Loucy (cell line): Measurements from ENCODE around the gene DLGAP1.

Experiments used
- H2AFZ ChIP-seq: fragments of 200-600 bp; sonication (generic); 2 replicates; pipeline ENCODE4 v1.6.0; 2016; ENCODE audit warnings: antibody characterized with exemption, mild to moderate bottlenecking, low read length, moderate library complexity
- H3F3A ChIP-seq: fragments of 200-600 bp; 2 replicates; pipeline ENCODE4 v1.6.0; 2016; ENCODE audit warnings: antibody characterized with exemption, low read depth, mild to moderate bottlenecking
- H3K27me3 ChIP-seq: fragments of 200-600 bp; sonication (generic); 2 replicates; pipeline ENCODE4 v1.6.1; 2014; ENCODE audit warnings: low read length, mild to moderate bottlenecking; ENCODE audit not compliant: insufficient read depth, poor library complexity, severe bottlenecking
- H3K36me3 ChIP-seq: fragments of 200-600 bp; sonication (generic); 2 replicates; pipeline ENCODE4 v1.6.1; 2016; ENCODE audit warnings: low read length; ENCODE audit not compliant: insufficient read depth
- H3K4me1 ChIP-seq: fragments of 200-600 bp; sonication (generic); 2 replicates; pipeline ENCODE4 v1.5.1; 2014; ENCODE audit warnings: low read length, mild to moderate bottlenecking; ENCODE audit not compliant: insufficient read depth, poor library complexity, severe bottlenecking
- H3K4me2 ChIP-seq: fragments of 200-600 bp; sonication (generic); 2 replicates; pipeline ENCODE4 v1.6.0; 2014; ENCODE audit warnings: antibody characterized with exemption, low read length, low read depth, mild to moderate bottlenecking; ENCODE audit not compliant: poor library complexity, severe bottlenecking
- H3K4me3 ChIP-seq: fragments of 200-600 bp; sonication (generic); 2 replicates; pipeline ENCODE4 v1.5.1; 2014; ENCODE audit warnings: low read length, mild to moderate bottlenecking, mixed read lengths; ENCODE audit not compliant: poor library complexity, severe bottlenecking
- H3K79me2 ChIP-seq: fragments of 200-600 bp; sonication (generic); 2 replicates; pipeline ENCODE4 v1.6.1; 2014; ENCODE audit warnings: low read length; ENCODE audit not compliant: insufficient read depth
- H3K9ac ChIP-seq: fragments of 200-600 bp; sonication (generic); 2 replicates; pipeline ENCODE4 v1.6.0; 2014; ENCODE audit warnings: mild to moderate bottlenecking, low read depth, low read length, moderate library complexity; ENCODE audit not compliant: poor library complexity, severe bottlenecking
- H3K9me2 ChIP-seq: fragments of 200-600 bp; sonication (generic); replicated peaks from 2 replicates; pipeline ENCODE4 v1.6.1; 2016; ENCODE audit warnings: low read depth, low read length, mixed read lengths
- H3K9me3 ChIP-seq: fragments of 200-600 bp; sonication (generic); 2 replicates; pipeline ENCODE4 v1.6.1; 2014; ENCODE audit warnings: mild to moderate bottlenecking, antibody characterized with exemption, low read length, low read depth; ENCODE audit not compliant: insufficient read depth
- H4K20me1 ChIP-seq: fragments of 200-600 bp; sonication (generic); 2 replicates; pipeline ENCODE4 v1.6.0; 2014; ENCODE audit warnings: antibody characterized with exemption, low read length, mild to moderate bottlenecking; ENCODE audit not compliant: insufficient read depth, poor library complexity, severe bottlenecking
- EZH2phosphoT487 ChIP-seq: fragments of 200-600 bp; IDR thresholded peaks from 2 replicates; pipeline ENCODE4 v1.6.1; 2018; ENCODE audit warnings: antibody characterized with exemption, mild to moderate bottlenecking, moderate library complexity, borderline replicate concordance
- TF ChIP-seq, protein P1 (sequence below): fragments of 200-600 bp; sonication (generic); conservative IDR thresholded peaks from 2 replicates; pipeline ENCODE4 v1.5.1; 2014; ENCODE audit warnings: mild to moderate bottlenecking, antibody characterized with exemption, low read length

Gene DLGAP1

DNA sequence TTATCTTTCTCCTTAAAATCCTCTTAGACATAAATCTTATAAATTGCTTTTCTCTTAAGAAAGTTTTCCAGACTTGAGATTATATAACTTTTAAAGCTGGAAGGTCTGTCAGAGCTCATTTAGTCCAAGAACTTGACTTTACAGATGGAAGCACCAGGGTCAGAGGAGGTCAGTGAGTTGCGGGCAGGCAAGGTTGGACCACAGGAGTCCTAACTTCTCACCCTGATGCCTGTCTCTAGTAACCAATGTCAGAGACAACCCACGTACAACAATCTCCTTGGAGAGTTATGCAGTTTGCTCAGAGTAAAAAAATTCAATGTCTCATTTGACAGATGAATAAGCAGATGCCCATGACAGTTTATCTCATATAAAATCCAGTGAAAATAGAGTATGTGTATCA is 203.9 kb downstream of the DLGAP1 start:
- Histone ChIP-seq H3K4me3 (no peak overlapping the region), H3K4me2 (no peak overlapping the region), H3K79me2 (no peaks in the 10 kb centered on the region), H4K20me1 (no peaks in the 10 kb centered on the region), H3K27me3 (no peaks in the 10 kb centered on the region), H3K36me3 (no peaks in the 10 kb centered on the region), H3K9me3 (no peaks in the 10 kb centered on the region; the same call in 1 of the 2 replicates), H2AFZ (no peak overlapping the region), H3K9me2 (no peaks in the 10 kb centered on the region), H3K9ac (no peak overlapping the region), H3K4me1 (no peaks in the 10 kb centered on the region), H3F3A (no peaks in the 10 kb centered on the region)
- TF ChIP-seq, protein P1, sequence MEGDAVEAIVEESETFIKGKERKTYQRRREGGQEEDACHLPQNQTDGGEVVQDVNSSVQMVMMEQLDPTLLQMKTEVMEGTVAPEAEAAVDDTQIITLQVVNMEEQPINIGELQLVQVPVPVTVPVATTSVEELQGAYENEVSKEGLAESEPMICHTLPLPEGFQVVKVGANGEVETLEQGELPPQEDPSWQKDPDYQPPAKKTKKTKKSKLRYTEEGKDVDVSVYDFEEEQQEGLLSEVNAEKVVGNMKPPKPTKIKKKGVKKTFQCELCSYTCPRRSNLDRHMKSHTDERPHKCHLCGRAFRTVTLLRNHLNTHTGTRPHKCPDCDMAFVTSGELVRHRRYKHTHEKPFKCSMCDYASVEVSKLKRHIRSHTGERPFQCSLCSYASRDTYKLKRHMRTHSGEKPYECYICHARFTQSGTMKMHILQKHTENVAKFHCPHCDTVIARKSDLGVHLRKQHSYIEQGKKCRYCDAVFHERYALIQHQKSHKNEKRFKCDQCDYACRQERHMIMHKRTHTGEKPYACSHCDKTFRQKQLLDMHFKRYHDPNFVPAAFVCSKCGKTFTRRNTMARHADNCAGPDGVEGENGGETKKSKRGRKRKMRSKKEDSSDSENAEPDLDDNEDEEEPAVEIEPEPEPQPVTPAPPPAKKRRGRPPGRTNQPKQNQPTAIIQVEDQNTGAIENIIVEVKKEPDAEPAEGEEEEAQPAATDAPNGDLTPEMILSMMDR = no peak
- TF ChIP-seq EZH2phosphoT487 = no peak

DNA sequence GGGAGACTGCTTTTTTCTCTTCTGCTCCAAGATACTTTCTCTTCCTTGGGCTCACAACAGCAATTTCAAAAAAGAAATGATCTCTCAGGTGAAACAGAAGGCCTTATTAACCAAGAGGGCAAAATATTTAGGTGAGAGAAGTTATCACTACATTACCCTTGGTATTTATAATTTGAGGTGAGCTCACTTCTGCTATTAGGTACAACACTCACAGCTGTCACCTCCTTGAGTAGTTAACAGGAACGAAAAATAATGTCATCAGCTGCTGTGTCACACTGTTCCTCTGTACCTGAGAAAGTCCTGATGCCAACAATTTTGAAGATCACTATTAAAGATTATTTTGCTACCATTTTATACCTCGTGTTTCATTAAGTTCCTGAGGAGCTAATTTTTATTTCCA is 205.0 kb downstream of the DLGAP1 start:
- H2AFZ ChIP-seq = no peak overlapping the region
- H3K9me2 ChIP-seq = no peaks in the 10 kb centered on the region
- no peaks in the 10 kb centered on the region for H3K4me1 ChIP-seq
- TF ChIP-seq, protein P1 = no peak
- TF ChIP-seq EZH2phosphoT487 = no peak
- H3K27me3 ChIP-seq = no peaks in the 10 kb centered on the region
- no peaks in the 10 kb centered on the region for H3K79me2 ChIP-seq
- no peaks in the 10 kb centered on the region for H4K20me1 ChIP-seq
- no peaks in the 10 kb centered on the region; the same call in 1 of the 2 replicates for H3K9me3 ChIP-seq
- H3K9ac ChIP-seq = no peak overlapping the region
- H3F3A ChIP-seq = no peaks in the 10 kb centered on the region
- no peaks in the 10 kb centered on the region for H3K36me3 ChIP-seq
- no peak overlapping the region for H3K4me3 ChIP-seq
- H3K4me2 ChIP-seq = no peak overlapping the region

DNA sequence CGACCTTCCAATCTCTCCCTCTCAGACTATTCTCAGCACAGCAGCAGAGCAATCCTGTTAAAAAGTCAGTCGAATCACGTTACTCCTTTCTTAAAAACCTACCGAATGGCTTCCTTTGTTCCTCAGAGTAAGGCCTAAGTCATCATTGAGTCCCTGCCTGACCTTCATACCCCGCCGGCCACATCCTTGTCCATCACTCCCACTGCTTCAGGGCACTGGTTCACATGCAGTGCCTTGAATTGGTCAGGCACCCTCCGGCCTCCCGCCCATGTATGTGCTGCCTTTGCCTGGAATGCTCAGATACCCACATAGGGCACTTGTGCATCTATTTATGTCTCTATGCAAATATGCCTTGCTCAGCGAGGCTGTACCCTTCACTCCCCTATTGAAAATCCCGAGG is 206.4 kb downstream of the DLGAP1 start:
- Histone ChIP-seq H3K9ac (no peak overlapping the region), H3F3A (no peaks in the 10 kb centered on the region), H3K36me3 (no peaks in the 10 kb centered on the region), H3K9me3 (no peaks in the 10 kb centered on the region; the same call in 1 of the 2 replicates), H4K20me1 (no peaks in the 10 kb centered on the region), H3K4me1 (no peaks in the 10 kb centered on the region), H3K9me2 (no peaks in the 10 kb centered on the region), H2AFZ (no peak overlapping the region), H3K4me2 (no peak overlapping the region), H3K79me2 (no peaks in the 10 kb centered on the region), H3K27me3 (no peaks in the 10 kb centered on the region), H3K4me3 (no peak overlapping the region)
- TF ChIP-seq, protein P1 = no peak
- TF ChIP-seq EZH2phosphoT487 = no peak
